GM23248 (cell line): ENCODE measurements around the gene KATNB1.

Experiments
- EZH2 ChIP-seq: fragments of 200-600 bp; sonication (generic); IDR thresholded peaks from 2 replicates; pipeline ENCODE4 v1.6.1; 2018; ENCODE audit warnings: antibody characterized with exemption, mild to moderate bottlenecking; ENCODE audit not compliant: insufficient read depth, poor library complexity, severe bottlenecking
- EZH2phosphoT487 ChIP-seq: fragments of 200-600 bp; sonication (generic); IDR thresholded peaks from 2 replicates; pipeline ENCODE4 v1.6.1; 2018; ENCODE audit warnings: antibody characterized with exemption, moderate library complexity, mild to moderate bottlenecking, low read depth; ENCODE audit not compliant: insufficient read depth

GRCh38 chr16:57742543-57742942 is 7.0 kb downstream of the KATNB1 start:
- TF ChIP-seq EZH2 (no peak), EZH2phosphoT487 (no peak)
